Liver (tissue), 9 donors: ENCODE measurements around the gene ATP7B. TPM values are rescaled to one million over a fixed set of nuclear protein-coding genes. Genes with fewer than 3 reads are reported as not detected.

Experiments
- DNase-seq: peaks from one replicate; pipeline ENCODE4 v3.0.0-alpha.2; 2017; ENCODE audit warnings: low spot score
- H3K27ac ChIP-seq, 2 donors: one replicate each; pipeline ENCODE4 v1.7.0; 2013; ENCODE audit warnings: inconsistent platforms in 2 of 2, low read length in 2 of 2, control low read depth in 1 of 2, low read depth in 1 of 2, mild to moderate bottlenecking in 1 of 2
- H3K27me3 ChIP-seq, 4 donors: one replicate each; pipeline versions ENCODE4 v1.6.1 to v1.7.0; 2013; ENCODE audit warnings: low read length in 3 of 4, inconsistent platforms in 1 of 4, mild to moderate bottlenecking in 1 of 4, moderate library complexity in 1 of 4; ENCODE audit not compliant: control insufficient read depth in 4 of 4, insufficient read depth in 4 of 4
- H3K36me3 ChIP-seq, 4 donors: one replicate each; pipeline versions ENCODE4 v1.6.1 to v1.7.0; 2013; ENCODE audit warnings: low read length in 3 of 4, mild to moderate bottlenecking in 3 of 4, low read depth in 1 of 4, moderate library complexity in 1 of 4; ENCODE audit not compliant: control insufficient read depth in 4 of 4, insufficient read depth in 3 of 4
- H3K4me1 ChIP-seq, 4 donors: one replicate each; pipeline versions ENCODE4 v1.6.1 to v1.7.0; 2013; ENCODE audit warnings: low read length in 3 of 4, mild to moderate bottlenecking in 3 of 4, moderate library complexity in 1 of 4; ENCODE audit not compliant: control insufficient read depth in 4 of 4, insufficient read depth in 4 of 4
- H3K4me3 ChIP-seq, 3 donors: one replicate each; pipeline versions ENCODE4 v1.6.1 to v1.7.0; 2013; ENCODE audit warnings: low read length in 3 of 3, control low read depth in 1 of 3, low read depth in 1 of 3, mild to moderate bottlenecking in 1 of 3
- H3K9ac ChIP-seq, 2 donors: one replicate each; pipeline ENCODE4 v1.7.0; 2013; ENCODE audit warnings: low read length in 2 of 2, mild to moderate bottlenecking in 2 of 2, moderate library complexity in 2 of 2, control low read depth in 1 of 2, low read depth in 1 of 2
- H3K9me3 ChIP-seq, 4 donors: one replicate each; pipeline versions ENCODE4 v1.6.1 to v1.7.0; 2013; ENCODE audit warnings: low read length in 3 of 4; ENCODE audit not compliant: control insufficient read depth in 4 of 4
- ATF3 ChIP-seq: IDR thresholded peaks from 2 replicates; pipeline ENCODE4 v1.6.1; 2016; ENCODE audit warnings: antibody characterized with exemption
- EGR1 ChIP-seq, 2 donors: IDR thresholded peaks; 2 replicates each; pipeline ENCODE4 v1.6.1; 2016 to 2018; ENCODE audit warnings: antibody characterized with exemption in 2 of 2, low read depth in 2 of 2
- FOXA1 ChIP-seq: IDR thresholded peaks from 2 replicates; pipeline ENCODE4 v1.6.1; 2016; ENCODE audit warnings: antibody characterized with exemption
- FOXA2 ChIP-seq: IDR thresholded peaks from 2 replicates; pipeline ENCODE4 v1.6.1; 2016; ENCODE audit warnings: antibody characterized with exemption
- GABPA ChIP-seq, 2 donors: IDR thresholded peaks in 1 of 2; conservative IDR thresholded peaks in 1 of 2; 2 replicates each; pipeline ENCODE4 v1.6.1; 2016; ENCODE audit warnings: antibody characterized with exemption in 2 of 2, mild to moderate bottlenecking in 1 of 2, moderate library complexity in 1 of 2
- HNF4A ChIP-seq, 2 donors: conservative IDR thresholded peaks; 2 replicates each; pipeline ENCODE4 v1.6.1; 2016; ENCODE audit warnings: antibody characterized with exemption in 2 of 2, mild to moderate bottlenecking in 2 of 2
- HNF4G ChIP-seq: IDR thresholded peaks from 2 replicates; pipeline ENCODE4 v1.6.1; 2016; ENCODE audit warnings: antibody characterized with exemption
- JUND ChIP-seq, 2 donors: IDR thresholded peaks; 2 replicates each; pipeline ENCODE4 v1.6.1; 2016; ENCODE audit warnings: antibody characterized with exemption in 2 of 2
- MAX ChIP-seq: IDR thresholded peaks from 2 replicates; pipeline ENCODE4 v1.6.1; 2016; ENCODE audit warnings: antibody characterized with exemption
- NR2F2 ChIP-seq: IDR thresholded peaks from 2 replicates; pipeline ENCODE4 v1.6.1; 2016; ENCODE audit warnings: antibody characterized with exemption
- RAD21 ChIP-seq, 2 donors: IDR thresholded peaks; 2 replicates each; pipeline ENCODE4 v1.6.1; 2016; ENCODE audit warnings: antibody characterized with exemption in 2 of 2, mild to moderate bottlenecking in 2 of 2
- REST ChIP-seq: IDR thresholded peaks from 2 replicates; pipeline ENCODE4 v1.6.1; 2016; ENCODE audit warnings: antibody characterized with exemption, mild to moderate bottlenecking
- RXRA ChIP-seq, 2 donors: IDR thresholded peaks; 2 replicates each; pipeline ENCODE4 v1.6.1; 2017 to 2018; ENCODE audit warnings: antibody characterized with exemption in 2 of 2, mild to moderate bottlenecking in 1 of 2
- SP1 ChIP-seq: IDR thresholded peaks from 2 replicates; pipeline ENCODE4 v1.6.1; 2018; ENCODE audit warnings: antibody characterized with exemption, mild to moderate bottlenecking
- TAF1 ChIP-seq: conservative IDR thresholded peaks from 2 replicates; pipeline ENCODE4 v1.6.1; 2016; ENCODE audit warnings: antibody characterized with exemption, mild to moderate bottlenecking
- YY1 ChIP-seq: IDR thresholded peaks from 2 replicates; pipeline ENCODE4 v1.6.1; 2016; ENCODE audit warnings: antibody characterized with exemption, mild to moderate bottlenecking
- ZBTB33 ChIP-seq: IDR thresholded peaks from 2 replicates; pipeline ENCODE4 v1.6.1; 2016; ENCODE audit warnings: antibody characterized with exemption
- WGBS: extraction: QIAGEN DNeasy Blood & Tissue Kit; methylation state at CpG from one replicate; pipeline ENCODE4 v1.1.7; 2013; 5-methylcytosine and 5-hydroxymethylcytosine counted together
- polyA plus RNA-seq, 2 donors: library from polyadenylated mRNA; stranded (reverse) in 1 of 2; unstranded in 1 of 2; fragments of 200-250 nt in 1 of 2; fragments of >200 nt in 1 of 2; fragmentation: Nextera tagmentation in 1 of 2; extraction: Ambion mirVana in 1 of 2; gene quantifications; one replicate each; pipeline versions ENCODE4 v1.2.1 to v1.2.3, GENCODE V29; 2013 to 2015
- total RNA-seq, 2 donors: library from RNA; depleted of rRNA; stranded (reverse); fragments of >200 nt; gene quantifications; one replicate each; pipeline ENCODE4 v1.2.3, GENCODE V29; 2014
- donor health status: healthy.
- donor health status: healthy.
- donor health status: healthy.
- donor health status: healthy.
- donor health status: healthy.

Gene ATP7B
- total and polyA plus RNA-seq, 4 donors, result 8.0 to 37.7 (median 22.1) TPM

- H3K27me3 ChIP-seq, result no peaks in the 10 kb centered on the region
- H3K4me1 ChIP-seq, result peaks cover 2 to 11% (median 6%) of the 10 kb centered on the region in 4 donors
- H3K36me3 ChIP-seq, result peaks cover 5 to 34% (median 14%) of the 10 kb centered on the region in 4 donors
- no peak overlapping the region for H3K9ac ChIP-seq
- H3K9me3 ChIP-seq, result no peaks in the 10 kb centered on the region
- no peak overlapping the region for H3K27ac ChIP-seq
- no peak for DNase-seq
- WGBS, result 89% methylated on average over 9 of the region's 9 CpGs
- no peak overlapping the region for H3K4me3 ChIP-seq
- TF ChIP-seq NR2F2 (no peak), FOXA2 (no peak), JUND (IDR thresholded peaks at IDR 0.05) (no peak), ATF3 (no peak), SP1 (no peak)
Observed at GRCh38 chr13:51957377-51958216, 53.7 kb downstream of the ATP7B start.

GRCh38 chr13:51956717-51957116 is 54.5 kb downstream of the ATP7B start:
- Histone ChIP-seq H3K9ac (no peak overlapping the region), H3K9me3 (no peaks in the 10 kb centered on the region), H3K27ac (no peak overlapping the region), H3K36me3 (peaks cover 3 to 33% (median 11%) of the 10 kb centered on the region in 4 donors), H3K4me3 (no peak overlapping the region), H3K4me1 (peaks cover 2 to 11% (median 6%) of the 10 kb centered on the region in 4 donors), H3K27me3 (no peaks in the 10 kb centered on the region)
- TF ChIP-seq HNF4G (no peak), HNF4A (conservative IDR thresholded peaks at IDR 0.05) (no peak)
- DNase-seq, result no peak

- Histone ChIP-seq H3K4me3 (no peak overlapping the region), H3K9me3 (no peaks in the 10 kb centered on the region), H3K36me3 (peaks cover 2 to 29% (median 11%) of the 10 kb centered on the region in 4 donors), H3K9ac (no peak overlapping the region), H3K27ac (no peak overlapping the region), H3K4me1 (peaks cover 2 to 11% (median 6%) of the 10 kb centered on the region in 4 donors), H3K27me3 (no peaks in the 10 kb centered on the region)
- WGBS, result 87% methylated on average over 16 of the region's 16 CpGs
- no peak for DNase-seq
- TF ChIP-seq HNF4A (conservative IDR thresholded peaks at IDR 0.05) (no peak), SP1 (no peak), MAX (no peak), REST (no peak), ZBTB33 (no peak), EGR1 (IDR thresholded peaks at IDR 0.05; ENCODE audit: low read depth in 2 of 2) (no peak), FOXA2 (no peak), GABPA (IDR thresholded peaks at IDR 0.05 in 1 of 2, conservative IDR thresholded peaks at IDR 0.05 in 1 of 2) (no peak), TAF1 (no peak), FOXA1 (no peak), HNF4G (no peak), NR2F2 (no peak), YY1 (no peak), RAD21 (IDR thresholded peaks at IDR 0.05) (no peak), RXRA (IDR thresholded peaks at IDR 0.05) (no peak), JUND (IDR thresholded peaks at IDR 0.05) (no peak), ATF3 (no peak)
Observed at GRCh38 chr13:51955816-51956603, 55.2 kb downstream of the ATP7B start.
